K562 (cell line): ENCODE data around the gene DALRD3. TPM values are rescaled to one million over a fixed set of nuclear protein-coding genes. Genes with fewer than 3 reads are reported as not detected.

Experiments
- ATAC-seq: fragments of 200-7000 bp; cut with Tn5 transposase; 3 replicates; pipeline ENCODE4 v1.9.1; 2020; ENCODE audit warnings: moderate library complexity
- BruUV-seq: library from RNA; stranded (reverse); fragments of 400-500 nt; replicated peaks from 2 replicates; lab custom pipeline; 2021; lab: Mats Ljungman, UMichigan
- CTCF ChIA-PET: fragments of 300-600 bp; formaldehyde crosslinking; extraction: SDS; loops from one replicate; lab custom pipeline; 2021; ENCODE audit warnings: low intra/inter-chr PET ratio; lab: Yijun Ruan, JAX
- POLR2A ChIA-PET: fragments of 300-600, 350-650 bp; sonication (Branson Sonifier 250); formaldehyde crosslinking; extraction: SDS; loops from one replicate; lab custom pipeline; 2021; ENCODE audit warnings: antibody characterized with exemption, inconsistent platforms; lab: Yijun Ruan, JAX
- DNase-seq, 4 experiments: peaks; one replicate each; pipeline versions ENCODE4 v3.0.0 to v3.0.0-alpha.2; 2011 to 2018; ENCODE audit warnings: low spot score in 3 of 4, mixed read lengths in 3 of 4; ENCODE audit errors: extremely low read depth in 1 of 4
- FAIRE-seq: peaks from 2 replicates; lab custom pipeline; 2011; peaks lifted over from hg19 to GRCh38; lab: Jason Lieb, UNC
- H2AFZ ChIP-seq: 2 replicates; pipeline ENCODE4 v1.6.0; 2011; ENCODE audit warnings: low read depth, low read length, control low read depth, inconsistent platforms
- H3K27ac ChIP-seq: fragments of 200-600 bp; 3 replicates; pipeline ENCODE4 v1.8.0; 2011; ENCODE audit warnings: low read depth, mild to moderate bottlenecking, control low read depth, inconsistent platforms, low read length, moderate library complexity, mixed read lengths; ENCODE audit errors: extremely low read depth
- H3K27me3 ChIP-seq, 2 experiments: fragments of 300-600 bp in 1 of 2; 2 replicates in 1 of 2; 3 replicates in 1 of 2; pipeline versions ENCODE4 v1.6.0 to v1.8.0; 2011; ENCODE audit warnings: inconsistent platforms in 2 of 2, low read length in 2 of 2, mild to moderate bottlenecking in 1 of 2, mixed read lengths in 1 of 2, moderate library complexity in 1 of 2; ENCODE audit not compliant: control insufficient read depth in 2 of 2, insufficient read depth in 2 of 2
- H3K36me3 ChIP-seq: fragments of 300-600 bp; 3 replicates; pipeline ENCODE4 v1.8.0; 2011; ENCODE audit warnings: mild to moderate bottlenecking, low read length, inconsistent platforms; ENCODE audit not compliant: control insufficient read depth, insufficient read depth
- H3K4me1 ChIP-seq, 2 experiments: fragments of 200-600 bp in 1 of 2; replicated peaks in 1 of 2; 2 replicates in 1 of 2; 3 replicates in 1 of 2; pipeline versions ENCODE4 v1.5.1 to v1.8.0; 2011; ENCODE audit warnings: inconsistent platforms in 2 of 2, low read length in 2 of 2, mild to moderate bottlenecking in 1 of 2, mixed read lengths in 1 of 2, moderate library complexity in 1 of 2; ENCODE audit not compliant: control insufficient read depth in 2 of 2, insufficient read depth in 2 of 2
- H3K4me2 ChIP-seq: 2 replicates; pipeline ENCODE4 v1.6.1; 2011; ENCODE audit warnings: low read length, control low read depth, inconsistent platforms, mixed read lengths; ENCODE audit not compliant: insufficient read depth
- H3K4me3 ChIP-seq: fragments of 200-600 bp; sonication (generic), shearing (Covaris generic); 2 replicates; pipeline ENCODE4 v1.5.1; 2016; ENCODE audit warnings: control low read depth, inconsistent platforms
- H3K79me2 ChIP-seq: fragments of 200-600 bp; 3 replicates; pipeline ENCODE4 v1.8.0; 2011; ENCODE audit warnings: low read length, inconsistent platforms; ENCODE audit not compliant: control insufficient read depth, insufficient read depth
- H3K9ac ChIP-seq, 2 experiments: 2 replicates each; pipeline versions ENCODE4 v1.6.0 to v1.6.1; 2011; ENCODE audit warnings: low read depth in 2 of 2, low read length in 2 of 2, control low read depth in 1 of 2, inconsistent platforms in 1 of 2, mild to moderate bottlenecking in 1 of 2, mixed read lengths in 1 of 2; ENCODE audit not compliant: insufficient read depth in 1 of 2
- H3K9me1 ChIP-seq: one replicate; pipeline ENCODE4 v1.6.0; 2011; ENCODE audit warnings: inconsistent platforms, mild to moderate bottlenecking, low read length, moderate library complexity; ENCODE audit not compliant: control insufficient read depth, insufficient read depth
- H3K9me3 ChIP-seq: replicated peaks from 2 replicates; pipeline ENCODE4 v1.5.1; 2011; ENCODE audit warnings: low read depth, low read length, inconsistent platforms; ENCODE audit not compliant: control insufficient read depth, insufficient read depth
- H4K20me1 ChIP-seq: replicated peaks from 2 replicates; pipeline ENCODE4 v1.6.1; 2011; ENCODE audit warnings: low read length, inconsistent platforms, mixed read lengths; ENCODE audit not compliant: control insufficient read depth, insufficient read depth
- FOXA1 ChIP-seq: fragments of 450-650 bp; IDR thresholded peaks from 2 replicates; pipeline ENCODE4 v1.6.1; 2016; ENCODE audit warnings: mild to moderate bottlenecking, borderline replicate concordance
- HMBOX1 ChIP-seq: sonication (generic); IDR thresholded peaks from 2 replicates; pipeline ENCODE4 v1.6.1; 2016
- HNRNPH1 ChIP-seq: fragments of 200-400 bp; formaldehyde crosslinking; optimal IDR thresholded peaks from 2 replicates; pipeline ENCODE3; 2017; ENCODE audit warnings: low read depth, mild to moderate bottlenecking, low read length, moderate library complexity
- POLR2H ChIP-seq: IDR thresholded peaks from 2 replicates; pipeline ENCODE4 v1.6.1; 2016; ENCODE audit warnings: missing genetic modification characterization, low read depth, mild to moderate bottlenecking, control low read depth, missing compliant biosample characterization, moderate library complexity
- RBFOX2 ChIP-seq: fragments of 200-400 bp; formaldehyde crosslinking; IDR thresholded peaks from 2 replicates; pipeline ENCODE4 v1.6.1; 2017; ENCODE audit warnings: low read depth, mild to moderate bottlenecking, low read length, moderate library complexity
- SFPQ ChIP-seq: fragments of 200-400 bp; formaldehyde crosslinking; IDR thresholded peaks from 2 replicates; pipeline ENCODE4 v1.6.1; 2017; ENCODE audit warnings: mild to moderate bottlenecking, low read depth, low read length, moderate library complexity
- TARDBP ChIP-seq: fragments of 450-650 bp; IDR thresholded peaks from 2 replicates; pipeline ENCODE4 v1.6.1; 2016
- ZKSCAN1 ChIP-seq: fragments of 150-350 bp; IDR thresholded peaks from 2 replicates; pipeline ENCODE4 v1.6.1; 2016; ENCODE audit warnings: low read depth, low read length
- WGBS: fragments of 100-300 bp; shearing (Covaris generic); methylation state at CpG from one replicate; pipeline ENCODE4 v1.1.6; 2016; ENCODE audit warnings: low coverage, mixed read lengths; ENCODE audit not compliant: insufficient coverage; ENCODE audit errors: missing lambda C conversion rate; 5-methylcytosine and 5-hydroxymethylcytosine counted together
- in situ Hi-C: fragments of 300-500 bp; cut with MboI; formaldehyde crosslinking; loops from 4 replicates; pipeline ENCODE4 v1.15.0; 2018; ENCODE audit warnings: inconsistent platforms, mixed read lengths
- intact Hi-C: fragments of 100-400 bp; cut with micrococcal nuclease; formaldehyde crosslinking; loops from 2 replicates; pipeline ENCODE4 v1.14.2; 2022
- polyA plus RNA-seq, 8 experiments: library from polyadenylated mRNA; depleted of rRNA in 4 of 8; stranded (reverse) in 5 of 8; unstranded in 3 of 8; fragments of >200 nt; fragmentation: Nextera tagmentation in 2 of 8; fragmentation: Illumina TruSeq in 1 of 8; extraction: Ambion mirVana in 2 of 8; extraction: Trizol in 1 of 8; gene quantifications; 2 replicates each; pipeline versions ENCODE4 v1.2.1 to v1.2.3, GENCODE V29; 2011 to 2014; ENCODE audit warnings: inconsistent platforms in 1 of 8, missing spikeins in 1 of 8
- total RNA-seq, 7 experiments: library from RNA; depleted of rRNA in 6 of 7; stranded (reverse); fragments of >200 nt in 6 of 7; fragmentation: Illumina TruSeq in 2 of 7; extraction: Trizol in 2 of 7; gene quantifications; 2 replicates each; pipeline versions ENCODE4 v1.2.1 to v1.2.3, GENCODE V29; 2011 to 2021; ENCODE audit warnings: low replicate concordance in 1 of 7

Gene DALRD3
- total and polyA plus RNA-seq, 9 of the 15 experiments (the other 6 are each of a cell fraction or from before 2014, with no cell fraction given), result 6.6 to 31.3 (median 14.4) TPM

GRCh38 chr3:49034650-49035049, 16.3 kb upstream of the DALRD3 start:
- TF ChIP-seq HNRNPH1 (no peak), HMBOX1 (no peak), RBFOX2 (no peak), POLR2H (tag) (no peak), TARDBP (no peak), SFPQ (no peak), FOXA1 (no peak), ZKSCAN1 (no peak)
- ChIA-PET POLR2A (interaction anchor here (0.6 to 1.4 kb wide), 3 partner anchors 9 to 252 kb away, joined by 3 to 5 read pairs (median 3); no protein-coding TSS in a partner anchor), CTCF (no interaction called here)
- in situ Hi-C loops, result no loop called here
- H3K79me2 ChIP-seq, result no peaks in the 10 kb centered on the region
- no peak overlapping the region for H2AFZ ChIP-seq
- WGBS, result 100% methylated on average over 2 of the region's 2 CpGs
- FAIRE-seq (no peak), ATAC-seq (no peak), DNase-seq (no peak)
- H3K4me2 ChIP-seq, result no peak overlapping the region
- H3K9ac ChIP-seq, result no peak overlapping the region
- no peaks in the 10 kb centered on the region for H3K27me3 ChIP-seq
- no TSS peak for BruUV-seq
- H3K36me3 ChIP-seq, result peaks cover 64% of the 10 kb centered on the region; the same call in 2 of the 3 replicates
- H4K20me1 ChIP-seq, result no peaks in the 10 kb centered on the region
- peaks cover 4 to 9% of the 10 kb centered on the region in 2 experiments; a peak in 4 of 5 replicates for H3K4me1 ChIP-seq
- no peak overlapping the region for H3K27ac ChIP-seq
- intact Hi-C loops, result no loop called here
- H3K9me1 ChIP-seq, result no peaks in the 10 kb centered on the region
- no peaks in the 10 kb centered on the region for H3K9me3 ChIP-seq
- no peak overlapping the region for H3K4me3 ChIP-seq
